ENCODE data around the gene ELF3. TPM values are rescaled to one million over a fixed set of nuclear protein-coding genes. Genes with fewer than 3 reads are reported as not detected.

The ELF3 gene
- total and polyA plus RNA-seq, 2 of the 13 experiments (the other 11 are each of a cell fraction or from before 2014, with no cell fraction given), result 11.5 to 55.1 TPM

- TF ChIP-seq CBX1 (IDR thresholded peaks at IDR 0.05; ENCODE audit: low read depth), result no peak
- TF ChIP-seq ZSCAN22 (CRISPR knock-in tag; IDR thresholded peaks at IDR 0.05), result no peak
Observed at GRCh38 chr1:202046748-202047708, 36.6 kb downstream of the ELF3 start (continued).

GRCh38 chr1:202047977-202048376 lies 37.6 kb downstream of the ELF3 start:
- H3K4me2 ChIP-seq (ENCODE audit: low read depth, low read length), result peak overlapping the region; percentile 74
- DNase-seq (ENCODE audit: low spot score), result peak; percentile 47
- TF ChIP-seq SATB2 (CRISPR knock-in tag; IDR thresholded peaks at IDR 0.05) (no peak), ZFAT (CRISPR knock-in tag; conservative IDR thresholded peaks at IDR 0.05) (no peak), ZGPAT (CRISPR knock-in tag; IDR thresholded peaks at IDR 0.05) (no peak), SAP130 (CRISPR knock-in tag; IDR thresholded peaks at IDR 0.05; ENCODE audit: low read depth) (peak; percentile 32; the same call in 1 of the 2 replicates), SRF (IDR thresholded peaks at IDR 0.05; ENCODE audit: low read depth, low read length) (peak; percentile 69), ZNF546 (CRISPR knock-in tag; conservative IDR thresholded peaks at IDR 0.05) (no peak), ATAD3A (CRISPR knock-in tag; IDR thresholded peaks at IDR 0.05) (no peak), ZFP62 (CRISPR knock-in tag; IDR thresholded peaks at IDR 0.05) (no peak), SOX5 (CRISPR knock-in tag; IDR thresholded peaks at IDR 0.05; ENCODE audit: borderline replicate concordance) (peak; percentile 66; the same call in 1 of the 2 replicates), CHD4 (IDR thresholded peaks at IDR 0.05; ENCODE audit: borderline replicate concordance, low read length) (no peak), NCOA5 (CRISPR knock-in tag; IDR thresholded peaks at IDR 0.05) (no peak), ATM (IDR thresholded peaks at IDR 0.05; ENCODE audit: borderline replicate concordance) (no peak), FOXP4 (CRISPR knock-in tag; IDR thresholded peaks at IDR 0.05) (no peak), ARID5B (CRISPR knock-in tag; IDR thresholded peaks at IDR 0.05) (peak; percentile 52)

More at GRCh38 chr1:202047977-202048376, 37.6 kb downstream of the ELF3 start:
- peak overlapping the region; percentile 33; the same call in 1 of the 2 replicates for H3K9ac ChIP-seq (ENCODE audit: insufficient read depth, low read depth, low read length)
- WGBS (ENCODE audit: low lambda C conversion rate), result 2% methylated on average over 4 of the region's 4 CpGs
- intact Hi-C loops (cut with micrococcal nuclease; ENCODE audit: unreplicated experiment), result no loop called here
- H3K79me2 ChIP-seq (ENCODE audit: insufficient read depth, low read length), result no peaks in the 10 kb centered on the region
- H3K4me3 ChIP-seq (replicated peaks in 1 of 3; ENCODE audit: insufficient read depth in 1 of 3, low read depth in 2 of 3, low read length in 3 of 3), result peak overlapping the region in 1 of 3 experiments; percentile 49; a peak in 1 of 6 replicates
- no TSS peak for BruUV-seq (replicated peaks)
- H3K27me3 ChIP-seq (ENCODE audit: control insufficient read depth in 1 of 2, insufficient read depth in 2 of 2, low read length in 2 of 2), result no peaks in the 10 kb centered on the region
- in situ Hi-C loops (cut with HindIII; ENCODE audit: extremely low pct_ligation_motif_present, low pct_unique_long_range_greater_than_20kb), result no loop called here
- no peaks in the 10 kb centered on the region for H3K9me3 ChIP-seq (ENCODE audit: low read length)
- ChIA-PET POLR2A (interaction anchor here (1.5 to 4.2 kb wide), 6 partner anchors 9 to 40 kb away, joined by 3 to 31 read pairs (median 26); partner anchors contain the start of gene ELF3), CTCF (ENCODE audit: low intra/inter-chr PET ratio, low total read pairs) (no interaction called here)
- no peak overlapping the region for H3K27ac ChIP-seq (ENCODE audit: extremely low read length, insufficient read depth, low read length)
- H2AFZ ChIP-seq (ENCODE audit: low read length), result no peak overlapping the region
- H3K36me3 ChIP-seq (replicated peaks in 1 of 2; ENCODE audit: control insufficient read depth in 1 of 2, insufficient read depth in 2 of 2, low read length in 2 of 2), result no peaks in the 10 kb centered on the region
- peaks cover 63% of the 10 kb centered on the region for H3K4me1 ChIP-seq (ENCODE audit: insufficient read depth, low read length)
- no peaks in the 10 kb centered on the region for H4K20me1 ChIP-seq (ENCODE audit: insufficient read depth, low read length)
- FAIRE-seq (no peak), ATAC-seq (0 out of 3 replicates have a peak, but pooled peaks have one; percentile 6)
